Cardiac fibroblast (primary cell): Measurements from ENCODE around the gene ST3GAL3.

Experiments
- DNase-seq, 2 donors: peaks; one replicate each; pipeline versions ENCODE4 v3.0.0 to v3.0.0-alpha.2; 2010; ENCODE audit warnings: low read depth in 2 of 2
- H3K4me3 ChIP-seq, 2 donors: replicated peaks in 1 of 2; 1 replicate in 1 of 2; 2 replicates in 1 of 2; pipeline ENCODE4 v1.5.1; 2011; ENCODE audit warnings: low read depth in 2 of 2, low read length in 2 of 2, mild to moderate bottlenecking in 2 of 2, moderate library complexity in 1 of 2
- TF ChIP-seq, protein P1 (sequence below): IDR thresholded peaks from one replicate; pipeline ENCODE4 v1.5.1; 2011; ENCODE audit warnings: low read depth, mild to moderate bottlenecking, low read length, inconsistent platforms

ST3GAL3 gene

DNA sequence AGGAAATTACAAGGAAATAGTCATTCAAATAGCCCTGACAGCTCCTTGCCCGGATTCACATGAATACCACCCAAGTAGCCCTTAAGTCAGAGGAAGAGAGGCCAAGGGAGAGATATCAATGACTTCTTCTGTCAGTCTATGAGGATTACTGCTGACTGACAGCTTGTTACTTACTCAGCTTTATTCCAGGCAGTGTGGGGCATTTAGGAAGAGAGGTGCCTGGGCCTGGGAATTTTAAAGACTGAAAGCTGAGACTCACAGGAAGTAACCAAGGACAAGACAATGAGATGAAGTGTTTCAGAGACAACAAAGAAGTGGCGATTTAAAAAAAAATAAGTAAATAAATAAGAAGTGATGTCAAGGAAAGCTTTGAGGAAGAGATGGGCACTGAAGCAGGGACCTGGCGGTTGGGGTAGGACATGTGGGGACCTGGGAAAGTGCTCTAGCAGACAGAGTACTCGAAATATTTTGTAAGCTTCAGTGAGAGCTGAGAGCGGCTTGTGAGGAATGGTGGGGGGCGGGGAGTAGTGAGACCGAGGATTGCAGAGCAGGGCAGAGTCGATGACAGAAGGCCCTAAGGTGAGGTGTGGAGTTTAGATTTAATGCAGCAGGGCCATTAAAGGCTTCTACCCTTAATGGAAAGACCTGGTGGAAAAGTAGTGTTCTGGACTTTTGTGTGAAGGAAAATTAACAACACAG, 58.9 kb downstream of the ST3GAL3 start:
- TF ChIP-seq, protein P1, sequence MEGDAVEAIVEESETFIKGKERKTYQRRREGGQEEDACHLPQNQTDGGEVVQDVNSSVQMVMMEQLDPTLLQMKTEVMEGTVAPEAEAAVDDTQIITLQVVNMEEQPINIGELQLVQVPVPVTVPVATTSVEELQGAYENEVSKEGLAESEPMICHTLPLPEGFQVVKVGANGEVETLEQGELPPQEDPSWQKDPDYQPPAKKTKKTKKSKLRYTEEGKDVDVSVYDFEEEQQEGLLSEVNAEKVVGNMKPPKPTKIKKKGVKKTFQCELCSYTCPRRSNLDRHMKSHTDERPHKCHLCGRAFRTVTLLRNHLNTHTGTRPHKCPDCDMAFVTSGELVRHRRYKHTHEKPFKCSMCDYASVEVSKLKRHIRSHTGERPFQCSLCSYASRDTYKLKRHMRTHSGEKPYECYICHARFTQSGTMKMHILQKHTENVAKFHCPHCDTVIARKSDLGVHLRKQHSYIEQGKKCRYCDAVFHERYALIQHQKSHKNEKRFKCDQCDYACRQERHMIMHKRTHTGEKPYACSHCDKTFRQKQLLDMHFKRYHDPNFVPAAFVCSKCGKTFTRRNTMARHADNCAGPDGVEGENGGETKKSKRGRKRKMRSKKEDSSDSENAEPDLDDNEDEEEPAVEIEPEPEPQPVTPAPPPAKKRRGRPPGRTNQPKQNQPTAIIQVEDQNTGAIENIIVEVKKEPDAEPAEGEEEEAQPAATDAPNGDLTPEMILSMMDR = no peak
- no peak for DNase-seq
- H3K4me3 ChIP-seq = no peak overlapping the region

DNA sequence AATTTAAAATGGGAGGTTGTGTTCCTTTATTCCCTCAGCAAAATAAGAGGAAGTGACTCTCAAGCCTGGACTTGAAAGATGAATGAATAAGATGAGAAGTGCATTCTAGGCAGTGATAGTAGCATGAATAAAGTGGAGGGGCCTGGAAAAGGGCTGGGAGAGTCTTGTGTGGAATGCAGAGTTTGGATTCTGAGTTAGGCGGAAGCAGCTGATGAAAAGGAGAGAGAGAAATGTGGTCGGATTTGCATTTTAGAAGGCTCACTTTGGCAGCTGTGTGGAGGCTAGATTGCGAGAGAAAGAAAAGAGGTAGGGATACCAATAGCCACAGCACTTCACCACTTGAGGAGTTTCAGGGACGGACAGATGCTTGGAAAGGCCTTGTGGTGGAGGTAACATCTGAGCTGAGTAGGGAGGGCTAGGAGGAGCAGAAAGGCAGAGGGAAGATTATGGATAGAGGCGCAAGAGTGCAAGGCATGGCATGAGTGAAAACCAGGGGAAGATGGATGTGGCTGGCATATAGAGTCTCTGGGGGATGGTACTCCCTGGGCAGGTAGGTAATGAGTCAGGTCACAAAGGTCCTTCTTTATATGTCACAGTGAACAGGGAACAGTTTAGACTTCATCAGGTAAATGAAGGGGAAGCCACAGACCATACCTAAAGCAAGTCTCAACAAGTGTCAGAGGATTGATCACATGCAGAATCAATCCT, 59.6 kb downstream of the ST3GAL3 start:
- no peak overlapping the region for H3K4me3 ChIP-seq
- TF ChIP-seq, protein P1 = no peak
- no peak for DNase-seq

DNA sequence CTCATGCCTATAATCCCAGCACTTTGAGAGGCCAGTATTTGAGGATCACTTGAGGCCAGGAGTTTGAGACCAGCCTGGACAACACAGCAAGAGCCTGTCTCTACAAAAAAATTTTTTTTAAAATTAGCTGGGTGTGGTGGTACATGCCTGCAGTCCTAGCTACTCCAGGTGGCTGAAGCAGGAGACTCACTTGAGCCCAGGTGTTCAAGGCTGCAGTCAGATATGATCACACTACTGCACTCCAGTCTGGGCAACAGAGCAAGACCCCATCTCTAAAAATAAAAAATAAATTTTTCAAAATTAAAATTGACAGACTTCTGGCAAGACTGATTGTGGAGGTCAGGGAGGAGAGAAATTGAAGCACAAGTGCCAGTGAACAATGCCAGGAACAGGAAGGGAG, 60.8 kb downstream of the ST3GAL3 start:
- DNase-seq = no peak
- TF ChIP-seq, protein P1 = no peak
- no peak overlapping the region for H3K4me3 ChIP-seq

GRCh38 chr1:43769350-43769908, 62.1 kb downstream of the ST3GAL3 start:
- TF ChIP-seq, protein P1 = no peak
- DNase-seq = no peak
- no peak overlapping the region for H3K4me3 ChIP-seq

- no peak overlapping the region for H3K4me3 ChIP-seq
- TF ChIP-seq, protein P1 = no peak
- DNase-seq = no peak
These were observed 62.8 kb downstream of the ST3GAL3 start for GRCh38 chr1:43770111-43770510.

DNA sequence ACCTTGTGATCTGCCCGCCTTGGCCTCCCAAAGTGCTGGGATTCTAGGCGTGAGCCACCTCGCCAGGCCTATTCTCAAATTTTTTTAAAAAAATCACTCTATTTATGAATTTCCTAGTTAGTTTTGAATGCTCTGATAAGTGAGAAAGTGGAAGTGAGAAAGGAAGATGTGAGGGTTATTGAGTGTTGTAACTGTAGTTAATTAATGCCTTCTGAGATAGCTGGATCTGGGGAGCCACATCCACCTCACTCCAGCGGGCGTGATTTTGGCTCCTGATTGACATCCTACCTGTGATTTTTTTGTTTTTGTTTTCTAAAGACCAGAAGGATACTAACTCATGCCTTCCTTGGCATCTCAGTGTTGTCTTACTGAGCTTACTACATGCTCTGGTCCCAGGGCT, 65.6 kb downstream of the ST3GAL3 start:
- DNase-seq = no peak
- H3K4me3 ChIP-seq = no peak overlapping the region
- TF ChIP-seq, protein P1 = no peak
